Measurements from ENCODE around the gene ALX1.

ALX1 gene

GRCh38 chr12:85301051-85301450 lies 21.0 kb downstream of the ALX1 start:
- TF ChIP-seq ZFX (IDR thresholded peaks at IDR 0.05) (no peak), CTCF (conservative IDR thresholded peaks at IDR 0.05) (no peak)
- no peak overlapping the region for H3K27ac ChIP-seq

GRCh38 chr12:85308374-85308773 lies 28.4 kb downstream of the ALX1 start:
- no peak for TF ChIP-seq CTCF (conservative IDR thresholded peaks at IDR 0.05)
- H3K27ac ChIP-seq: no peak overlapping the region

GRCh38 chr12:85309125-85309566 lies 29.1 kb downstream of the ALX1 start:
- H3K27ac ChIP-seq: no peak overlapping the region
- TF ChIP-seq CTCF (conservative IDR thresholded peaks at IDR 0.05) (no peak), ZFX (IDR thresholded peaks at IDR 0.05) (no peak)

- no peak overlapping the region for H3K27ac ChIP-seq
- TF ChIP-seq ZFX (IDR thresholded peaks at IDR 0.05) (no peak), CTCF (conservative IDR thresholded peaks at IDR 0.05) (no peak)
Observed at GRCh38 chr12:85310025-85310424, 30.0 kb downstream of the ALX1 start.

- H3K27ac ChIP-seq: no peak overlapping the region
- TF ChIP-seq ZFX (IDR thresholded peaks at IDR 0.05) (no peak), CTCF (conservative IDR thresholded peaks at IDR 0.05) (peak; percentile 63)
Observed at GRCh38 chr12:85310456-85311076, 30.5 kb downstream of the ALX1 start.

GRCh38 chr12:85317866-85318636 lies 38.0 kb downstream of the ALX1 start:
- peak overlapping the region; percentile 90 for H3K27ac ChIP-seq

- TF ChIP-seq ZFX (IDR thresholded peaks at IDR 0.05) (no peak), CTCF (conservative IDR thresholded peaks at IDR 0.05) (no peak)
- no peak overlapping the region for H3K27ac ChIP-seq
Observed at GRCh38 chr12:85322715-85323114, 42.7 kb downstream of the ALX1 start.

GRCh38 chr12:85325442-85325841 lies 45.4 kb downstream of the ALX1 start:
- no peak overlapping the region for H3K27ac ChIP-seq
- no peak for TF ChIP-seq ZFX (IDR thresholded peaks at IDR 0.05)
- no peak for TF ChIP-seq CTCF (conservative IDR thresholded peaks at IDR 0.05)

Measured in C4-2B (cell line).